ENCODE results near the gene ACOT7. TPM values are rescaled to one million over a fixed set of nuclear protein-coding genes. Genes with fewer than 3 reads are reported as not detected.

Gene ACOT7
- total and polyA plus RNA-seq, 2 donors (not counting 1 experiment from before 2014, with no cell fraction given), result 4.2 to 4.6 TPM

- WGBS (ENCODE audit: insufficient coverage), result 96% methylated on average over 14 of the region's 22 CpGs
- DNase-seq, result no peak
- ATAC-seq (ENCODE audit: low read depth), result no peak
- H2AFZ ChIP-seq (ENCODE audit: insufficient read depth, low read depth, low read length, poor library complexity, severe bottlenecking), result no peak overlapping the region
- intact Hi-C loops (cut with micrococcal nuclease), result no loop called here
- no peaks in the 10 kb centered on the region for H3K9me3 ChIP-seq (ENCODE audit: control extremely low read depth in 1 of 3, control insufficient read depth in 2 of 3, insufficient read depth in 1 of 3, low read length in 2 of 3)
- H3K4me3 Mint-ChIP-seq, result no peak overlapping the region
- no peaks in the 10 kb centered on the region for H4K20me1 ChIP-seq (ENCODE audit: control insufficient read depth, insufficient read depth, low read length, poor library complexity, severe bottlenecking)
- H3K4me1 Mint-ChIP-seq, result no peaks in the 10 kb centered on the region
- H3K27me3 ChIP-seq (replicated peaks in 1 of 4; ENCODE audit: control extremely low read depth in 1 of 4, control insufficient read depth in 3 of 4, insufficient read depth in 4 of 4, low read length in 3 of 4), result no peaks in the 10 kb centered on the region
- no peaks in the 10 kb centered on the region for H3K36me3 ChIP-seq (replicated peaks in 1 of 2; ENCODE audit: control extremely low read depth in 1 of 2, control insufficient read depth in 1 of 2, extremely low read depth in 1 of 2, insufficient read depth in 2 of 2, low read length in 1 of 2)
- H3K4me1 ChIP-seq (ENCODE audit: control insufficient read depth in 2 of 2, insufficient read depth in 2 of 2, low read length in 2 of 2), result no peaks in the 10 kb centered on the region
- ChIA-PET CTCF (interaction anchor here (1.4 to 1.5 kb wide), 2 partner anchors 11 to 90 kb away, joined by 3 to 4 read pairs; no protein-coding TSS in a partner anchor), POLR2A (interaction anchor here (0.6 kb wide), 1 partner anchor 375 kb away, joined by 7 read pairs; no protein-coding TSS in a partner anchor)
- no peaks in the 10 kb centered on the region for H3K9me3 Mint-ChIP-seq (ENCODE audit: insufficient read depth)
- H3K4me2 ChIP-seq (replicated peaks; ENCODE audit: low read depth, low read length, poor library complexity, severe bottlenecking), result no peak overlapping the region
- no peak overlapping the region for H3K4me3 ChIP-seq (ENCODE audit: control extremely low read depth in 1 of 5, extremely low read depth in 1 of 5, insufficient read depth in 1 of 5, low read depth in 2 of 5, low read length in 4 of 5)
- H3K27me3 Mint-ChIP-seq, result no peaks in the 10 kb centered on the region
- no peak overlapping the region for H3K27ac ChIP-seq (ENCODE audit: low read length in 2 of 2)
- H3K79me2 ChIP-seq (ENCODE audit: control insufficient read depth, insufficient read depth, low read length), result no peaks in the 10 kb centered on the region
- H3K9ac ChIP-seq (ENCODE audit: low read length), result no peak overlapping the region
- no peak for TF ChIP-seq EZH2 (IDR thresholded peaks at IDR 0.05; ENCODE audit: borderline replicate concordance, insufficient read depth, low read depth, low read length, poor library complexity, severe bottlenecking)
- no peak for TF ChIP-seq CTCF (IDR thresholded peaks at IDR 0.05)
- H3K27ac Mint-ChIP-seq, result no peak overlapping the region
These were observed 56.6 kb downstream of the ACOT7 start for GRCh38 chr1:6336776-6337622.
